Hematopoietic multipotent progenitor cell treated with erythropoietin and hydrocortisone succinate and interleukin-3 and kit ligand, for 4 days (in vitro differentiated cells): ENCODE data around the gene SYTL2.

Experiments
- DNase-seq: peaks from one replicate; pipeline ENCODE4 v3.0.0-alpha.2; 2015

The SYTL2 gene

DNA sequence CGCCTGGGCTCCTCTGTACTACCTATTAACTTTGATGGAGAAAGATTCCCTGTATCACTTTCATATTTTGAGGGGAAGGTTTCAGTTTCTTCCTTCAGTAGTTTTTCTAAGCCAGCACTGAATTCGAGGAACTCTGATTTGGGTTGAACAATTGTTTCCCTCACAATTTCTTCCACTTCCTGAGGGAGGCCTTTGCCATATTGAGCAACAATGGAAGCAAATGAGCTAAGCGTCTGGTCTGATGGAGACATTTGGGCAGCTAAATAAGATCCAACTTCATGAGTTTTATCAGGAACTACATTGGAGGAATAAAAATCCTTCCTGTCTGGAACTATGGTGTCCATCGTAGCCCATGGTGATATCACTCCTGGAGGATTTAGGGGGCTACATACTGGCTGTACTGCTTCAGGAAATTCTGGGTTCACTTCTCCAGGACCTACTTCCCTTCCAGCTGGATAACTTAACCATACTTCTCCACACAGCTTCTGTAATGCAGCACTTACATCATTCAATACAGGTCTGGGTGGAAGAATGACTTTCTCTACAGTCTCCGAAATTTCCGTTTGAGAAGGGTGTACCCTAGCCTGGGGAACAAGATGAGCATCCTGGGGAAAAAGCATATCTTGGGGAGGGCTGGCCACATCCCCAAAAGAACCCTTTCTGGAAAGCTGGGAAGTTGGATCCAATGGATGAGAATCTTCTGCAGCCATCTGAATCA is 86.0 kb downstream of the SYTL2 start:
- no peak for DNase-seq

DNA sequence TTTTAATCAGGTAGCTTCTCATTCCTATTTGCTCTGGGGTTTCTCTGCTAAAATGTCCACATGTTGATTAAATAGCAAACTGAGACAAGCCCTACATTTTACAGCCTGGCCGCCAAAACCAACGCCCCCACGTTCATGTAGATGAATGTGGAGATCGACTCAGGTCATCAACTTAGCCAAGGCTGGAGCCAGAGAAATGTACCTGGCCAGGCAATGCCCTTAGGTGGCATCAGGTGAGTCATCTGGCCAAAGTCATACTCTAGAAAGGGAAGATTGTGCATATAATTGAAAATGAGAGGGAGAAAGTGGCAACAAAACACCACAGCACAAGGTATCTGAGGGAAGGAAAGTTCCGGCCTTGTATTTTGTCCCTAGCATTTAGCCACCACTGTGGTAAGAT is 87.9 kb downstream of the SYTL2 start:
- DNase-seq = no peak

GRCh38 chr11:85721191-85721590 is 89.8 kb downstream of the SYTL2 start:
- DNase-seq = no peak

DNA sequence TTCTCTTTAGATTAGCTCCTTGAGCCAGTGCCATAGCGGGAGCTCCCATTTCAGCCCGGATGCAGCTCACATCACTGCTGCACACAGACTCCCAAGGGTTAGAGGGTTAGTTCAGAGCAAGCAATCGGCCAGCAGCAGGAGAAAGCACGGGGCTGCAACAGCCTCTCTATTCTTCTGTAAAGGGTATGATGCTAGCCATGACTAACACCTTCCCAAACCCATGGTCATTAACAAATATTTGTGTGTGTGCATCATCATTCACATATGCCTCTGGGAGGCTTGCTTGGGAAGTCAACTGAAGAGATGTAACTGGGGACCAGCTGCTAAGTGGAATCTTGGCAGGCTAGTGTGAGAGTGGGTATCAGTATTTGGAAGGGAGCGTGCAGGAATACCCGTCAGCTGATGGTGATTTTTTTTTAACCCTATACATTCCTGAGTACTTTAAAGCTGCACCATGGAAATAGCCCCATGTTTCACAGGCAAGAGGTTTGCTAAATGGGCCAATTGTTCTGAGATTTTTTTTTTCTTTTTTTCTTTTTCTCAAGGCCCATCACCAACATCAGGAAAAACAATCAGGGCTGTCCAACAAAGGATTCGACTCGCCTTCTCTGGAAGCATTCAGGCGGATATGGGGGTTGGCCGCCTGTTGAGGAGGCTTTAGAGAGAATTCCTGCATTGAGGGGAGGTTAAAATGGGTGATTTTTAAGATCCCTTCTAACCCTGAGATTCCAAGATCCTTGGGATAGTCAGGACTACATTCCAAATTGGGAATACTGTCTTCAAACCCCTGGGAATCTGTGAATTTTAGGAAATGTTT is 91.7 kb downstream of the SYTL2 start:
- no peak for DNase-seq

GRCh38 chr11:85718126-85718943 is 92.6 kb downstream of the SYTL2 start:
- no peak for DNase-seq

DNA sequence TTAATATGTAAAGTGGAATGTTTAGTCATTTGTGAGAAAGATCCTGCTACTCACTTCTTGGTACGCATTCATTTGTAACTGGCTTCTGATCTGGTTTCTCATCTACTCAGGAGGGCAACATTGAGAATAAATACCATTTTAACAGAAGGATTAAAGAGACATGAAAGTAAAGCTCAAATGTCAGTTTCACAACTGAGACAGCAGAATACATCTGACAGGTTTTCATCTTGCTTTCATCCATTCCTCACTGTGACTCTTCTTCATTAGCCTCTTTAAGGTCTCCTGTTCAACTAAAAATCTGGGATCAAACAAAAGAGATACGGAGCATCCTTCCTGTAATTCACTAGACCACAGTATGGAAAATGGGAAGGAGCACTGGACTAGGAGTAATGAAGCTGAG is 93.5 kb downstream of the SYTL2 start:
- no peak for DNase-seq

- no peak for DNase-seq
Observed at GRCh38 chr11:85712953-85713352, 98.0 kb downstream of the SYTL2 start.

- DNase-seq = no peak
Observed at GRCh38 chr11:85710917-85711316, 100.0 kb downstream of the SYTL2 start.

DNA sequence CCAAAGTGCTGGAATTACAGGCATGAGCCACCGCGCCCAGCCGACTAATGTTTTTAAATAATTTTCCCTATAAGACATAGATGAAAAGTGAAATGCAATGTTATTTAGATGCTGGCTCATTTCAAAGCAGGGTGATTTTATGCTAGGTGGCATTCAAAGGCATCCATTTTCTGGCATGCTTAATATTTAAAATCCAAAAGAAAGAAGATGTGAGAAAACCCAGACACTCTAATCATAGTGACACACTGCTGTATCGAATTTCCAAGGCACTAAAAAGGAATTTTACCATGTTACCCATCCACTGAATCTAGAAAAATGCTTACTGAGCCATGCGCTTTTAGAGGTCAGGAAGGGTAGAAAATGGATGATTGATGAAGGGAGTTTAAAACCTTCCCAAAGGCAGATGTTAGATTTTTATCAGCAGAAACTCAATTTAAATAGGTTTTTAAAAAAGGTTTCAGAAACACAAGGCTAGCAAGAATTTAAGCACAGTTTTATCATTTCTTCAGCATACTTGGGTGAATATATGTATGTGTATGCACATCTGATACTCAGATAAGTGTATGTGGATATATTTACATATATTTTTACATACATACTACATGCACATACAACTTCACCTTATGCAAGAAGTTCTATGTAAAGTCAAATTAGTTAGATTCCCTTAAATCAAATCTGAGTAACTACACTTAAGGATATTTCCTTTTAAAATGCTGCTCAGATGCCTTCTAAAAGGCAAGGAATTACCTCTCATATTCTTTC is 100.8 kb downstream of the SYTL2 start:
- no peak for DNase-seq

GRCh38 chr11:85705800-85706199 is 105.1 kb downstream of the SYTL2 start:
- DNase-seq = no peak

- DNase-seq = no peak
Observed at GRCh38 chr11:85704967-85705366, 106.0 kb downstream of the SYTL2 start.

GRCh38 chr11:85699957-85700741 is 110.8 kb downstream of the SYTL2 start:
- peak; percentile 24 for DNase-seq

GRCh38 chr11:85698195-85698594 is 112.7 kb downstream of the SYTL2 start:
- no peak for DNase-seq

GRCh38 chr11:85697747-85698146 is 113.2 kb downstream of the SYTL2 start:
- DNase-seq = no peak

DNA sequence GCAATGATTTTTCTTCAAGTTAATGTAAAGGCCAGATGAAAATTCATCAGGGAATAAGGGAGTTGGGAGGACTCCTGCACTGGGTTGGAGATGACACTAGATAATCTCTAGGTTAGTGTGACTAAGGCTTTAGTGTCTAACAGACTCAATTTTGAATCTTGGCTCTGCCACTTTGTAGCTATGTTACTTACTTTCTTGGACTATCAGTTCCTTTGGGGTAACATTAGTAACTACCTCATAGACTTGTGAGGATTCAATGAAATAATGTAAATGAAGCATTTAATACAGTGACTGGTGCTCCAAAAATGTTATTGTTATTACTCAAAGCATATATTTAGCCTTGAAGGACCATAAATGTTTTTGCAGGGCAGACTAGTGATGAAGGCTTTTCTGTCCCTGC is 115.4 kb downstream of the SYTL2 start:
- DNase-seq = no peak

DNA sequence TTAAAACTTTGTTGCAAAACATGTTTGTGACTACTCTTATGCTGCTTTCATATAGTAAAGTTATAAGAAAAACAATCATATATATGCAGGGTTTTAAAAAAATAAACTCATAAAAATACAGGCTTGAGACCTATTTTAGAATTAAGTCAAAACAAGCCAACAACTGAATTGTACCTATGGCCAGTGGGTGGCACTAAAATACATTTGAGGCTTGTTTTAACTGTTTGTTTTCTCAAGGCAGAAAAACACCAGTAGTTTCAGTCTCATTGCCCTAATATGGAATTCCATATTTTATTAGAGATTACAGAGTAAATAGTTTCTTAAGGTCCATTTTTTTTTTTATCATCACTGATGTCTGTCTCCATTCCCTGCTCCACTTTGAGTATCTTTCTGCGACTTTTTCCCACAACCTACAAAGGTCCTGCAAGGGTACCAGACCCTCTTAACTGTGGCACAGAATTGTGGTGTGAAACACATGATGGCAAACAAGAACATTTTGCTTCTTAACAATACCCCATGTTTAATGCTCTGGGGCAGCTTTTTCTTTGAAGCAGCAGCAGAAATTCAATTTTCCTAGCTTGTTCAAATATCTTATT is 116.5 kb downstream of the SYTL2 start:
- peak; percentile 75 for DNase-seq

DNA sequence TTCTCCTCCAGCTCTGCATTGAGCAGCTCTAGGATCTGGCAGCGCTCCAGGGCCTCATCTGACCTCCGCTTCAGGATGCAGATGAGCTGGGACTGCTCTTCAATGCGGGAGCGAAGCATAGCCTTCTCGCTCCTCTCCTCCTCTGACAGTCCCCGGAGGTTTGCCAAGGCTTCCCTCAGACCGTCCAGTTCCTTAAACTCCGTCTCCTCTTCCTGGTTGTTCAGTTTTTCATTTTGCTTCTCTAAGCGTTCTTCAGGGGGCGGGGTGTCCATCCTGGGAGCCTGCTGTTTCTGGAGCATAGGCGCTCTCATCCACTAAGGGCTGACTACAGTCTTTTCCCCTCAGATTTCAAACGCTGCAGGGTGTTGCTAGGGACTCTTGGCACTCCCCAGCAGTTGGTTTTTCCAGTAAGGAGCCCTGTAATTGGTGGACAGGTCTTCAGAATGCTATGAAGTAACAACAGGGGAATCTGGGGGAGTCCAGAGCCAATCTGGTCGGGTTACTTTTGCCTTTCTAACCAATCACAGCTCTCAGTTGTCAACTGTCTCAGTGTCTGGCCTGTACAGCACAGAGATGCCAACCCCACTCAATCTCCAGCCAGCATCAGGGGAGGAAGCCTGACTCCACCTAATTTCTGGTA is 125.0 kb downstream of the SYTL2 start, which contains the start of gene CCDC89:
Gene CCDC89 (minus strand): TSS at position 376 of the 640 bp plus-strand sequence. CDS start 65 bp downstream, at position 311.
- no peak for DNase-seq

DNA sequence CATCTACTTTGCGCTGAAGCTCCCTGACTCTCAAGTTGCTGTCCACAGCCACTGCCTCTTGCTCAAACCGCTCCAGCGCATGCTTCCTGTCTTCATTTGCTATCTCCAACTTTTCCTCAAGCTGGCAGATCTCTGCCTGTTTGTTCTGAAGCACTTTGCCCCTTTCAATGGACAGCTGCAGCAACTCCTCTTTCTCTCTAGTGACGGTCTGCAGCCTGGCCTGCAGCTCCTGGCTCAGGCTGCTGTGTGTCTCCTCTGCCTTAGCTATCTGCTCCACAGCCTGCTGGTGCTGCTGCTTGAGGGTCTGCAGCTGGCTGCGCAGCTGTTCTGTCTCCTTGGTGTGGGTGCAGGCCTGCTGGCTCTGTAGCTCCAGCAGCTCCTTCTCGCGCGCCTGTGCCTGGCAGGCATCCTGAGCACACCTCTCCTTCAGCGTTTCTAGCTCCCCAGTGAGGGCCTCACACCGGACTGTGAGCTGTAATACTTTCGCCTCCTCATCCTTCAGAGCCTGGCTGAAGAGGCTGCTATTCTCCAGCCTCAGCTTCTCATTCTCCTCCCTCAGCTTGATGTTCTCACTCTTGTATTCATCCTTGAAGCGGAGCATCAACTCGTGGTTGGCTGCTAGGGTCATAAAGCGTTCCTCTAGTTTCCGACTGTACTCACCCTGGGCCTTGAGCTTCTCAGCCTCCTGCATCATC is 125.7 kb downstream of the SYTL2 start:
- DNase-seq = no peak

DNA sequence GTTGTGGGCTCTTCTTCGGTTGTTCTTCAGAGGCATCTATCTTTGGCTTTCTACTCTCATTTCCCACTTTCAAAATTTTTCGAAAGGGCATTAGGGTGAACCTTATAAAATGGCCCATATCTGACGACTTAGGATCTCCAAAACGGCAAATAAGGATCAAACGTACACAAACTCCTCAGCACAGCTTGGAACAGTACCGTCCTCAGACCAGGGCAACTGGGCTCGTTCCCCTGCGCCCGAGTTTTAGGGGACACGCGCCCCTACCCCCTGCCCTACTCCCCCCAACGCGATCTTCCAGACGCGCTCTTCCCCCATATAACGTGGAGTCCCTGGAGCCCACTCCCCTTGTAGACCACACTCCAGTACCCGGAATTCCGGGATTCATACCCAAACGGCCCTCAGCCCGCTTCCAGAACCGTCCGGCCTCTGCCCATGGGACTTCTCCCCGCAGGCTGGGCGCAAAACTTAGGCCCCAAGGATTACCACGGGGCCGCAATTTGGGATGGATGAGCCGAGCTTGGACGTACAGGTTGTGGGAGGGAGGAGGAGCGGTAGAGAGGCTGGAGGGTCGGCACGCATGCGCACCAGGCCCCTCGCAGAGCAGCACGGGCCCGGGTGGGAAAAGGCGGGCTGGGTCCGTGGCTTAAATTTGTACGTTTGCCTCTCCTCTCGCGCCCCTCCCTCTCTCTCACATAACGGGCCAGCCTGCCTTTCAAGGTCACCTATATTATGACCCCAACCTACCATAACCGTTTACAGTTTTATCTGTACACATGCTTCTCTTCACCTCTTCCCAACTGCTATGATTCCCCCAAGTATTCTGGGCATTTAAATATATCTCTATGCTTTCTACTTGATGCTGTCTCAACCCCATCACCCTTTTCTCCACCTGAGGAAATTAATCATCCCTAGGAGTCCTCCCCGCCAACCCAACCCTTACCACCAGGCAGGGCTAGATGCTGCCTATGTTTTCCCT is 128.3 kb downstream of the SYTL2 start:
- DNase-seq = peak; percentile 83
